Subcutaneous adipose tissue (tissue), 4 donors: ENCODE measurements around the gene MIR17HG. TPM values are rescaled to one million over a fixed set of nuclear protein-coding genes. Genes with fewer than 3 reads are reported as not detected.

Experiments used
- CTCF ChIP-seq: fragments of 450-650 bp; IDR thresholded peaks from one replicate; pipeline ENCODE4 v1.5.1; 2016; ENCODE audit warnings: low read depth, mild to moderate bottlenecking, control low read depth, antibody characterized with exemption, moderate library complexity
- total RNA-seq, 4 donors: library from RNA; depleted of rRNA; stranded (reverse); fragments of >200 nt; gene quantifications; one replicate each; pipeline ENCODE4 v1.1.0, GENCODE V29; 2016

MIR17HG gene
- total RNA-seq, 4 donors from 2014 or later = 3.0 to 4.8 (median 3.8) TPM

- TF ChIP-seq CTCF = no peak
These were observed 764 bp downstream of the MIR17HG start for GRCh38 chr13:91347996-91348905.

- TF ChIP-seq CTCF = no peak
These were observed 1.5 kb downstream of the MIR17HG start for GRCh38 chr13:91348906-91349435.

- no peak for TF ChIP-seq CTCF
These were observed 2.8 kb downstream of the MIR17HG start for GRCh38 chr13:91349992-91350911.

- no peak for TF ChIP-seq CTCF
These were observed 3.6 kb downstream of the MIR17HG start for GRCh38 chr13:91351123-91351522.

- no peak for TF ChIP-seq CTCF
These were observed 4.5 kb downstream of the MIR17HG start for GRCh38 chr13:91351980-91352379.

- no peak for TF ChIP-seq CTCF
These were observed 6.0 kb downstream of the MIR17HG start for GRCh38 chr13:91353494-91353893.
